HG03196 (cell line): Measurements from ENCODE around the gene ALAS1.
"Not testable (repeated sequence)": the region's sequence is repeated elsewhere in the genome, so short reads cannot be mapped to it uniquely, and the experiment has no call there.

Source experiments
- ATAC-seq: cut with Tn5 transposase; IDR thresholded peaks from one replicate; pipeline ENCODE4 v1.9.1; 2021; ENCODE audit not compliant: unreplicated experiment

ALAS1 gene

DNA sequence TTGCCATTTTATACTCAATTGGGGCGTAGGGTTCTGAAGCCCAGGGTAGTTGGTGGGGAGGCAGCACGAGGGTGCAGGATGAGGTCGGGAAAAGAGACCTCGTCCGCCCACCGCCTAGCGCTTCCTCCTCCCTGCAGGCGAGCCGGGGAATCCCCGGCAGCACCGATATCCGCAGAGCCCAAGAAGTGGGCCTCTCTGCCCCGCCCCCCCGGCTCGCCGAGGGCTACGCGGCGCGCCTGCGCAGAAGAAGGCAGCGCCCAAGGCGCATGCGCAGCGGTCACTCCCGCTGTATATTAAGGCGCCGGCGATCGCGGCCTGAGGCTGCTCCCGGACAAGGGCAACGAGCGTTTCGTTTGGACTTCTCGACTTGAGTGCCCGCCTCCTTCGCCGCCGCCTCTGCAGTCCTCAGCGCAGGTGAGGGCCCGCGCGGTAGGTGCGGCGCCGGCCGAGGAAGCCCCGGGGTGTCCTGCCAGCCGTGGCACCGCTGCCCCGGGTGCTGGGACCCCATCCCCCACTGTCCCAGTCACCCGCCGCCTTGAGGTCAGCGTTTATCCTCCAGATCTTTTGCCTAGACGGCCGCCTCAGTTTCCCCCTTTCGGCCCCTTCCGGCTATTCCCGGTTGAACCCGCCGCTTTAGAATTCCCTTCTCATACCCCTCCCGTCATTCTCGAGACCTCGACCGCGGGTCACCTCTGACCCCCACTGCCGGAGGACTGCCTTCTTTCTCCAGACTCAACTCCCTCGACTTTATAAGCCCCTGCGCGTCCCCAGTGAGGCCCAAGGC, at the start of gene ALAS1:
ALAS1 (plus strand) TSS at position 319 of the 784 bp plus-strand sequence. CDS start 1,082 bp downstream, outside the sequence.
- ATAC-seq, result peak; percentile 84

DNA sequence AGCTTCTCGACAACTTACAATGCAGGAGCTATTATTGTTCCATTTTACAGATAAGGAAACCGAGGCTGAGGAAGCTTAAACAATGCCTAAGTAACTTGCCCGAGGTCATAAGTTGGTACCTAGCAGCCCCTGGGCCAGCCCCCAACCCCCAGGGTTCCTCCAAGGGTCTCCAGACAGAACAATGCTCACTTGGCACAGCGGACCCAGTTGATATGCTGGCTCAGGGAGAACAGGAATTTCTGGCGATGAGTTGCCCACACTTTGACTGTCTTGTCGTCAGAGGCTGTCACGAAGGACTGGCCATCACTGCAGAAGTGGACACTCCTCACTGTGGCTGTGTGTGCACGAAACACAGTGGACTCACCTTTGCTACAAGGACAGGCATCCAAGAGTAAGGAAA, 48.9 kb upstream of the ALAS1 start:
- no peak for ATAC-seq

DNA sequence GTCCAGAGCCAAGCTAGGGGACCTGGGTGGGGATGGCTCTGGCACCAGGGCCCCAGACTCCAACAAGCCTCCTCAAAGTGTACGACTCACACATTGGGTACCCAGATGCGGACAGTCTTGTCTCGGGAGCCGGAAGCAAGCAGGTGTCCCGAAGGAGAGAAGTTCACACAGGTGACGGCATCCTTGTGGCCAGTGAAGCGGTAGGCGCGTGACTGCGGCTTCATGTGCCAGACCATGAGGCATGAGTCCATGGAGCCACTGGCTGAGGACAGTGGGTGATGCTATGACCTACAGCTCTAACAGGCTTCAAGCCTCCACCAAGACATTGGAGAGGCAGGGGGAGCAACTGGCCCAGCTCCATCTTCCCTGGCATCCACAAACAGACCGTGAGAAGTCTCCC, 48.2 kb upstream of the ALAS1 start:
- ATAC-seq, result no peak

DNA sequence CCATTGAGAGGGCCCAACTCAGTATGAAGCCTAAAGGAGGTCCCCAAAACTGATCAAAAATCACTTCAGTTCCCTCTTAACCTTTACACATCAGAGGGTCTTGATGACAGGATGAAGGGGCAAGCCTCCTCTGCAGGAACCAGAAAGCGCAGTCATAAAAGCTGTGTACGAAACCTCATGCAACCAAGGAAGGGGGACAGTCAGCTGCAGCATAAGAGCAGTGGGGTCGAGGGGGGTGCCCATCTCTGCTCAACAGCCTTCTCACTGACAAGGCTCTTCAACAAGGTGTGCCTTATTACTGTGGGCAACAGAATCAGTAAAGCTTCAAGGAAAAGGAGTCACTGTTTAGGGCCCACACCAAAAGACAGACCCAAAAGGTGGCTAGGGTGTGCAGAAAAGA, 47.6 kb upstream of the ALAS1 start:
- ATAC-seq, result no peak

DNA sequence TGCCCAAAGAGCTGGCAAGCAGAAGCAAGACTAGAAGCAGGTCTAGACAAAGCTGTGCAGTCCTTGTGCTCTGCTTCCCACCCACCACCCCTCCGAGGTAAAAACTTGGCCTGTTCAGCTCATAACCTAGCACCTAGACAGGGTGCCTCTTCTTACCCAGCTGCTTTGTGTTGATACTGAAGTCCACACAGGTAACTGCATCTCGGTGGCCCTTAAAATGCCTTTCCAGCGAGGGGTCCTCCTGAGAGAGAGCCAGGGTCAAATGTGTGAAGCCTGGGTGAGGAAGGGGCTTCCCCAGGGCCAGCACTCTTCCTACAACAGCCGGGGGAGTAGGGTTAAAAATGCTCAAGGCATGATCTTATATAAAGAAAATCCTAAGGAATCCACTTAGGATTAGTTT, 47.1 kb upstream of the ALAS1 start:
- ATAC-seq, result no peak

DNA sequence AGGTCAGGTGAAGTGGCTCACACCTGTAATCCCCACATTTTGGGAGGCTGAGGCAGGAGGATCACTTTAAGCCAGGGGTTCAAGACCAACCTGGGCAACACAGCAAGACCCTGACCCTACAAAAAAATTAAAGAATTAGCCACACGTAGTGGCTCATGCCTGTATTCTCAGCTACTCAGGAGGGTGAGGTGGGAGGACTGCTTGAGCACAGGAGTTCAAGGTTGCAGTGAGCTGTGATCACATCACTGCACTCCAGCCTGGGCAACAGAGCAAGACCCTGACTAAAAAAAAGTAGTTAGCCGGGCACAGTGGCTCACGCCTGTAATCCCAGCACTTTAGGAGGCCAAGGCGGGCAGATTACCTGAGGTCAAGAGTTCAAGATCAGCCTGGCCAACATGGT, 46.0 kb upstream of the ALAS1 start:
- not testable (repeated sequence) for ATAC-seq

DNA sequence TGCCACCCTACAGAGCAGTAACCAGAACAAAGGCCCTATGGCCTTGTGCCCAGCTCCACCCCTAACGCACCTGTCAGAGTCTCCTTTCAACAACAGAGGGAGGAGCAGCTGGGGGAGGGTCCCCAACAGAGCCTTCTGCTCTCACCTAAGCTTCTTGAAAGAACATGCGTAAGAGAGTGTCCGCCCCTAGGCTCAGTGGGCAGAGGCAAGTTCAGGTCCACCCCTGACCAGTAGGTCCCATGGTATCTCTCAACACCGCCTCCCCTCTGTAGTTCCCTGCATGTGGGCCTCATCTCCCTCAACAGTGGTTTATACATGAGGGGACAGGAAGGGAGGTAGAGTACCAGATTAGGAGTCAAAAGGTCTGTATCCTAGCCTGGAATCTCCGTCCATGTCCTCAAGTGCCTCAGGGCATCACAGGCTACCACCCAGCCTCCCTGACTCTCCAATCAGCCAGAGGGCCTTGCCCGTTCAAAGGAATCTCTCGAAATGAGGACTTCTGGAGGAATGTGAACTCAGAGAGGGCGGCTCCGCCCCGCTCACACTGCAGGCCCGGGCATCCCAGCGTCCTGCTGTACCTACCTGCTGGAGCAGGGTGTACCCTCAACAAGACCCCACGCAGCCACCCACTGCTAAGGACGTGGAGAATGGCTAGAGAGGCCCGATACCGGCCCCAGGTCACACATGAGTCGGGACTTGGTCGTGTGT, 44.4 kb upstream of the ALAS1 start:
- peak; percentile 12 for ATAC-seq

DNA sequence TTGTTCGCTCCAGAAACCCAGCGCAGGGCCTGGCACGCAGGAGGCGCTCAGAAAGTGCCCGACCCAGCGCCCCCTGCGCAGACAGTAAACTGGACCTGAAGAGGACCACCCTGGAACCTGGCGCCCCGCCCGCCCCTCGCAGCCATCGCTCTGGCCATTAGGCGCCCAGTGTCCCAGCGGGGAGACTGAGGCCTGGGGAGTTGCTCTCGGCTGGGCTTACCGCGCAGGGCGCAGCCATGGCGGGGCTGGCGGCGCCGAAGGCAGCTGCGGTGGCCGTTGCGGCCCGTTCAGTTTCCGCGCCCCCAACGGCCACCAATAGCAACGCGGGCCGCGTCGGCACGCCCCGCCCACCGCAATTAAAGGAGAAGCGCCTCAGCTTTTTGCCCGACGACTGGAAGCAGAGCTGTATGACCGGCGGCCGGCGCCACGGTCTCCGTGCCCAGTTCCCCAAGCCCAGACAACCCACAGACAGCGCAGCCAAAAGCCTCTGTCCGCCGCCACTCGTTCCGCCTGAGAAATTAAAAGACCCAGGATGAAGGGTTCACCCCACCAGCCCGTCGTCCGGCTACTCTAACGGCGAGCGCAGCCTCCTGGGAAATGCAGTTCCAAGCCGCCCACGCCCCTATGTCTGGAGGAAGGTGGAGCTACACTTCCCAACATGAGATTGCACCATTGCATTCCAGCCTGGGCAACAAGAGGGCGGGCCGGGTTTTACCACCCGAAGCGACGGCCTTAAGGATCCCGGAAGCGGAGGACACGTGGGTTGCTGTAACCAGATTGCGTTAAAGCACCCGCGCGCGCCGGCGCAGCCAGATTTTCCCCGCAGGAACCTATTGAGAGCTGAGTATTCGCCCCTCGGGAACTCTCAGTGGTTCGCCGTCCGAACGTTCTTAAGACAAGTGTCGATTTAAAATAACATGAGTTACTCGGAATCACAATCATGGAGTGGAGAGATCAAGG, 43.5 kb upstream of the ALAS1 start, which contains the start of gene POC1A:
POC1A (minus strand) TSS at position 289 of the 960 bp plus-strand sequence; CDS start at position 238, 51 bp downstream.
- peak; percentile 73 for ATAC-seq

DNA sequence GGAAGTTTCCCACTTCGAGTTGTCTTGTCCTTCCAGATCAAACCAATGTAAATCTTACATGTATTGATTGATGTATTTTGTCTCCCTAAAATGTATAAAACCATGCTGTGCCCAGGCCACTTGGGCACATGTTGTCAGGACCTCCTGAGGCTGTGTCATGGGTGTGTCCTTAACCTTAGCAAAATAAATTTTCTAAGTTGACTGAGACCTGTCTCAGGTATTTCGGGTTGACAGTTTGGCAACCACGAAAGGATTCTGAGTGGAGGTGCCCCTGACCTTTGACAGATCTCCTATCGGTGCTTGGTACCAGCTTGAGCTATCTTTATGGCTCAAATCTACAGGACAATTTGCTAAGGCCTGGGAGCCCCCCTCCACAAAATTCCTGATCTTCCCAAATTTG, 42.0 kb upstream of the ALAS1 start:
- no peak for ATAC-seq

DNA sequence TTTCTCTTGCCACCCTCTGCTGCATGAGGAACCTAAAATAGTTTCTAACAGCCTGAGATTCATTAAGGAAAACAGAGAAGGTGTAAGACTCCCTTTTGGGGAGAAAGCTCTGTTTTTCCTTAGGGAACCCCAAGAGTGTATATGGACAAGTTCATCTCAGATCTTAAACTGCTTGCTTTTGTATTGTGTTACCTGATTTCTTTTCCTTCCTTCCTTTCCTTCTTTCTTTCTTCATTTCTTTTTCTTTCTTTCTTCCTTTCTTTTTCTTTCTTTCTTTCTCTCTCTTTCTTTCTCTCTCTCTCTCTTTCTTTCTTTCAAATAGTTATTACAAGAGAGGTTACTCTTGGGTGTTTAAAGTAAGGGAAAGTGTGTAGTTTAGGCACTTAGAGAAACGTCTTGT, 38.5 kb upstream of the ALAS1 start:
- ATAC-seq, result no peak

DNA sequence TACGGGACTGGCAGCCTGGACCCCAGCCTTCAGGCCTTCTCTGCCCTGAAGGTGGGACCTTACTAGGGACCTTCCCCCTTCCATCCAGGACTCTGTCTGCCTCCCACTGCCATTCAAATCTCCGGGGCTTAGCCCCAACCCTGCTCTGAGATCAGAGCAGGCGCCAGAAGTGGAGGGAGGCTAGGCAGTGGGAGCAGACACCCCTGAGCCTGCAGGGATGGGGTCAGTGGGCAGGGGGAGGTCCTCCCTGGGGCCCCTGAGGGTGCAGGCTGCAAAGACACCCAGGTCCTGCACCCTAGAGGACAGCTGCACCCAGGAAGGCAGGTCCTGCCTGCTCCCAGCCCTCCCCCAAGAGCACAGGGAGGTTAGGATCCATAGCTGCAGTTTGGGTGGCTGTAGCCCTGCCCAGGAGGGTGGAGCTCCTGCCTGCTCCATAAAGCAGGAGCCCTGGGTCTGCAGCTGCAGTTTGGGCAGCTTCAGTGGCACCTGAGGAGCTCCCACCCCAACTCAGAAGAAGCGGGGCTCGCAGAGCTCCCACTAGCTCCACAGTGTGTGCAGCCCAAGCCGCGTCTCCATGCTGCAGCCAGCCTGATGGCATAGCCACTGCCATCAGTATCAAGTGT, 35.6 kb upstream of the ALAS1 start:
- no peak for ATAC-seq

DNA sequence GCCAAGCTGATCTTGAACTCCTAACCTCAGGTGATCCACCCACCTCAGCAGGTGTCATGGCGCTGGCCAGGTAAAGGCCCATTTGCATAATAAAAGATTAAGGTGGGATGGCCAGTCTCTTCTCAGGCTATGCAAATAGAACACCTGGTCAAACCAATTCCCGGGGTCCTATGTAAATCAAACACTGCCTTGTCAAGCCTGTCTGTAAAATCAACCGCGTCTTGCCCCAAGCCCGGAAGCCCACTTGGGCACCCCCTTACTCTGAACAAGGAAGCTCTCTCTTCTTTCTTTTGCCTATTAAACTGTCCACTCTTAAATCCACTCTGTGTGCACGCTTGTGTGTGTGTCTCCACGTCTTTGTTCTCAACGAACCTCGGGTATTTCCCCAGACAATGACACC, 30.7 kb upstream of the ALAS1 start:
- ATAC-seq, result no peak

DNA sequence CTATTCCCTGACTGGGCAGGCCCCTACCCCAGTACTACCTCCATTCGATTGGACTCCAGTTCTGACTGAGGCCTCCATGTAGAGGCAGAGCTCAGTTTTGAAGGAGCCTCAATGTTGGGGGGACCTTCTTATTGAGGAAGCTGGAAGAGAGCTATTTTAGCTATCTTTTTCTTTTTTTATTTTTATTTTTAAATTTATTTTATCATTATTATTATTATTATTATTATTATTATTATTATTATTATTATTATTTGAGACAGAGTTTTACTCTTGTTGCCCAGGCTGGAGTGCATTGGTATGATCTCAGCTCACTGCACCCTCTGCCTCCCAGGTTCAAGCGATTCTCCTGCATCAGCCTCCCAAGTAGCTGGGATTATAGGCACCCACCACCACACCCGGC, 27.7 kb upstream of the ALAS1 start:
- ATAC-seq, result not testable (repeated sequence)

DNA sequence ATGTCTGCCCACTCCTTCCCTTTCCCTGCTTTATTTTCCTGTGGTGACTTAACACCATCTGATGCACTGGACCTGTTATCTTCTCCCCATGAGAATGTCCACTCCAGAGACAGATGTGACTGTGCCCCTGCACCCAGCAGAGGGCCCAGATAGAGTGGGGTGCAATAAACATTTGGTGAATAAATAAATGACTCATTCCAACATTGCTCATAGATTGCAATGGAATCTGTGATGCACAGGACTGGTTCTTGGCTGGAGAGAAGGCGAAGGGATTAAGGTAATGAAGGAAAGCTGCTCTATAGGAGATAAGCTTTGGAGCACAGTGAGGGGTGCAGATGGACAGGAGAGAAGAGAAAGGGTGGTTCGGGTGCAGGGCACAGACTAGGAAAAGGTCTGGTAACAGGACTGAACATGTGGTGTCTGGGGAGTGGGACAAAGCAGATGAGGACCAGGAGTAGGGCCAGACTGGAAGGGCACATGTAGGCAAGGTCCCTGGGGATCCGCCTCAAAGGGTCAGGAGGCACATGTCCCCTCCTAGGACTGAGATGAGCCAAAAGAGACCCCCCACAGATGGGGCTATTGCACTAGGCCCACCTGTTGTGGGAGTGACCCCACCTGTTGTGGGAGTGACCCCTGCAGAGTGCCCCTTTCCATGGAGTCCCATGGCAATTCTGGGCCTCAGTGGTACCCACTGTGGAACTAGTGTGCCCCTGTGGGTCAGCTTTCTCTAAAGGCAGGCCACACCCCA, 26.3 kb upstream of the ALAS1 start:
- ATAC-seq, result no peak

DNA sequence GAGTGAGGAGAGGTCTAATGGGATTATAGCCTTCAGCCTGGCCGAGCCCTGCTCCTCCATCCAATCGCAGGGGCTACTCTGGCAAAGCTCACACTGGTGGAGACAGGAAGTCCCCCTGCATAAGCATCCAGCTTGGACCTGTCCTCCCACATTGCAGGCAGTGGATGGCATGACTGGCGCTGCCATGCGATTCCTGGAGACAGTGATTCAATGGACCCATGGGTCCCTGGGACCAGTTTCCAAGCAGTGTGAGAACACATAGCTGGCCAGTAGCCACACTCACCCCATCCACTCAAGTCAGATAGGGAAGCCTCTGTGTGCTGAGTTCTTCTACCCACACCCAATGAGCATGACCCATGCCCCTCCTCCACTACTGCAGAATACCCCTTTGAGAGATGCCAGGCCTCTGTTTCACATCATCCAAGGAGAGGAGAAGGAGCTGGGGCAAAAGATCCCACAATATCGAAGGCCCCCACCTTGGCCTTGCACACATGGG, 25.6 kb upstream of the ALAS1 start:
- ATAC-seq, result no peak

DNA sequence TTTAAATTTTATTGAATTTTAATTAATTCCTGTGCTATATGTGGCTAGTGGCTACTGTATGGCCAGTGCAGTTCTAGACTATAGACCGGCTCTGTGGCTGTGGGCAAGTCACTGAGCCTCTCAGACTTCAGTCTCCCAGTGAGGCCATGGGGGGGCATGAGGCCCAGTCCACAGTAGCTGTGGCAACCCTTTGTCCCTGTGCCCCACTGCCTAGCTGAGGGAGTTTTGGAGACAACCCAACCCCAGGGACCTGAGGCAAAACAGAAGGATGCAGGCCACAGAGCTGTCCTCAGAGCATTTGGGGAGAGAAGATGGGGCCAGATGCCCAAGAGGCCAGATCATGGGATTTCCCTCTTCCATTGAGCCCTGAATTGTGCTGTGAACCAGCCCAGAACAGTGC, 24.9 kb upstream of the ALAS1 start:
- ATAC-seq, result no peak

DNA sequence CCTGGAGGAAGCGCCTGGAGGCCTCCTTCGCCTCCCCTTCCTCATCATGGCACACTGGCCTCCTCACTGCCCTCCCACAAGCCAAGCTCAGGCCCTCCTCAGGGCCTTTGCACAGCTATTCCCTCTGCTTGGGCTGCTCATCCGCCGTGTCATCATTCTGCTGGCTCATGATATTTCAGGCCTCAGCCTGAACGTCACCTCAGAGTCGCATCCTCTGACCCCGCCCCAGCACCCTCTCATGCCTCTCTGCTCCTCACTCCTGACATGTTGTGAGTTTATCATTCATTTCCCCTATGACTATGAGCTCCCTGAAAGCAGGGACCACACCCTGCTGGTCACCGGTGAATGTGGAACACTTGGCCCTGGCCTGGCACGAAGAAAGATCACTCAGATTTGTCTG, 23.1 kb upstream of the ALAS1 start:
- no peak for ATAC-seq

DNA sequence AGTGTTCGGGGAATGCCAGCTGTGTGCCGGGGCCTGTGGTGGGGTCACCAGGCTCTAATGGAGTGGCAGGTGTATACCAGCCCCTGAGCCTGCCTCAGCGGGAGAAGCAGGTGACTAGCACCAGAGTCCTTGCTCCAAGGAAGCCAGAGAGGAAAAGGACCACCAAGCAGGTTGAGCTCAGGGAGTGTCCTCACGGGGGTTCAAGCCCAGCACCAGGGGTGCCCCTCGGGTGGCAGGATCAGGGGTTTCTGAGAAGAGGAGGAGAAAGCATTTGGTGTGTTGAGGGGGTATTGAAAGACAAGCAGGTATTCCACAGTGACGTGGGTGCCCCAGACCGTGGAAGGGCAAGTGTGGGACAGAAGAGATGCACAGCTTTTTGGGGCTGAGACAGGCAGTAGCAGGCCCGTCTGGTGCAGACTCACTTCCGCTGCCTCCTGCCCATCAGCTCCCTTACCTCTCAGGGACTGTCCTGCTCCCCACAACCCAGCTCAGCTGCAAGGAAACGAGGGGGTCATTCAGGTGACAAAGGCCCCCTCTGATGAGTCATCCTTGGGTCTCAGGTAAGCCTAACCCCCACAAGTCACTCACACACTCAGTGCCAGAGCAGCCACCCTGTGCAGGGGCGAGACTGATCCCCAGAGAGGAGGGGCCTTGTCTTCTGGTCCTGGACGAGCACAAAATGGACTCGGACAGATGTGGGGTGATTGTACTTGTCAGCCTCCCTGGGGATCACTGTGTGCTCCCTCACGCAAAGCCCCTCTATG, 22.4 kb upstream of the ALAS1 start:
- ATAC-seq, result no peak

DNA sequence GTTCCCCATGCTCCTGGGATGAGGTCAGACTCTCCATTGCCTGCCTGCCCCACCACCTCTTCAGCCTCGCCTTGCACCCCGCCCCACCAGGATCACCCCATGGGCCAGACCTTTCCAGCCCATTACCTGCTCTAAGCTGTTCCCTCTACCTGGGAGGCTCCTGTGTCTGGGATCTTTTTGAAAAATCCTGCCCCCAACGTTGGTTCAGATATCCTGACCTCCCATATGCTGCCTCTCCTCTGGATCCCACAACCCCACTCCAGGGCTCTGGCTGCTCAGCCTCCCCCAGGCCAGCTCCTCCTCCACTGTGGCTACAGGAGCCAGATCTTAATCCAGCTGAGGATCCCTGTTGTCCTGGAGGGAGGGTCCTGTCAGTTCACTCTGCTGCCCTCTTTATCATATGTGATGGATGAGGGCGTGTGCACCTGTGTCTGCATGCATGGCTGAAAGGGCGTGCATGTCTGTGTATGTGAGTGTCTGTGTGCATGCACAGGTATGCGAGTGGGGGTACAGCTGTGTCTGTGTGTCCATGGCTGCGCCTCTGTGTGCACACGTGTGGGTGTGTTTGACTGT, 21.7 kb upstream of the ALAS1 start:
- ATAC-seq, result no peak
